ENCODE measurements around the gene CORO7.

CORO7 gene

DNA sequence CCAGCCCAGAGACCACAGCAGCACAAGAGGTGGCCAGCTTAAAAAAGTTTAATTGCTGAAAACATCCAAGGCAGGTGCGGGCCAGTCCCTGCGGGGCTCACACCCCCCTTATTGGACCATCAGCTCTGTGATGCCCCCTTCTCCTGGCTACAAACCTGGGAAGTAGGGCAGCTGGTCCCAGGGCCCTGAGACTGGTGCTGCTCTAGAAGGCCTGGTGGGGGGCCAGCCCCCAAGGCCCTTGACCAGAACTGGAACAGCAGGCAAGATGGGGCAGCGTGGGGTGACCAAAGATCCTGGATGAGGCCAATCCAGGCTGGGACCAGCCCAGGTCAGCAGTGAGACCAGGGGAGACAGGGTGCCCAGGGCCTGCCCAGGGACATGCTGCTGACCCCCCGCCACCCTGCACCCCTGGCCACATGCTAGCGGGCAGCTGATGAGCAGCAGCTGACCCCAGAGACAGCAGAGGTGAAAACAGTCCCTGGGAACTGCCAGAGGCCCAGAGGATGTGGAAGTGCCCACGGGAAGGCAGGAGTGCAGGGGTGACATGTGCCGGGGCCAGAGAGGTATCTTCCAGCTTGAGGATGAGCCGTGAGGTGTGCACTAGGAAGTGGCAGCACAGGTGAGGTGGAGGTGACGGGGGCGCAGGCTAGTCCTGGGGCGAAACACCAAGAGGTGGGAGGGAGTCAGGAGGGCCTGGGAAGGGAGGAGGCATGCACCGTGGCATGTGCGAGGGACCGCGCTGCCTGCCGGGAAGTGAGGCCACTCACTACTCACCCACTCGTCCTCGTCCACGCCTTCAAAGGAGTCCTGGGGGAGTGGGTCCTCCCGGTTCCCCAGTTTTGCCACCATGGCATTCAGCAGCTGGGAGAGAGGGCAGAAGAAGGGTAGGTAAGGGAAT, 61.6 kb downstream of the CORO7 start:
- no peaks in the 10 kb centered on the region for H3K9me3 ChIP-seq (ENCODE audit: low read length)
- no peak overlapping the region for H2AFZ ChIP-seq (ENCODE audit: low read length)
- H3K4me3 ChIP-seq (ENCODE audit: low read depth, low read length, poor library complexity, severe bottlenecking): no peak overlapping the region
- no peak overlapping the region for H3K4me2 ChIP-seq (ENCODE audit: low read length)
- no peaks in the 10 kb centered on the region for H3K27me3 ChIP-seq (ENCODE audit: insufficient read depth, low read length)
- no peak overlapping the region for H3K9ac ChIP-seq (ENCODE audit: low read length)
- peaks cover 12% of the 10 kb centered on the region for H3K4me1 ChIP-seq (ENCODE audit: insufficient read depth, low read length, severe bottlenecking)
- no peaks in the 10 kb centered on the region for H3K9me2 ChIP-seq (ENCODE audit: low read depth, low read length)
- H4K20me1 ChIP-seq (ENCODE audit: insufficient read depth, low read length): no peaks in the 10 kb centered on the region
- TF ChIP-seq, protein P1, sequence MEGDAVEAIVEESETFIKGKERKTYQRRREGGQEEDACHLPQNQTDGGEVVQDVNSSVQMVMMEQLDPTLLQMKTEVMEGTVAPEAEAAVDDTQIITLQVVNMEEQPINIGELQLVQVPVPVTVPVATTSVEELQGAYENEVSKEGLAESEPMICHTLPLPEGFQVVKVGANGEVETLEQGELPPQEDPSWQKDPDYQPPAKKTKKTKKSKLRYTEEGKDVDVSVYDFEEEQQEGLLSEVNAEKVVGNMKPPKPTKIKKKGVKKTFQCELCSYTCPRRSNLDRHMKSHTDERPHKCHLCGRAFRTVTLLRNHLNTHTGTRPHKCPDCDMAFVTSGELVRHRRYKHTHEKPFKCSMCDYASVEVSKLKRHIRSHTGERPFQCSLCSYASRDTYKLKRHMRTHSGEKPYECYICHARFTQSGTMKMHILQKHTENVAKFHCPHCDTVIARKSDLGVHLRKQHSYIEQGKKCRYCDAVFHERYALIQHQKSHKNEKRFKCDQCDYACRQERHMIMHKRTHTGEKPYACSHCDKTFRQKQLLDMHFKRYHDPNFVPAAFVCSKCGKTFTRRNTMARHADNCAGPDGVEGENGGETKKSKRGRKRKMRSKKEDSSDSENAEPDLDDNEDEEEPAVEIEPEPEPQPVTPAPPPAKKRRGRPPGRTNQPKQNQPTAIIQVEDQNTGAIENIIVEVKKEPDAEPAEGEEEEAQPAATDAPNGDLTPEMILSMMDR (IDR thresholded peaks at IDR 0.05; ENCODE audit: low read length): no peak
- TF ChIP-seq EZH2 (IDR thresholded peaks at IDR 0.05; ENCODE audit: borderline replicate concordance, low read length): no peak
- H3K79me2 ChIP-seq (ENCODE audit: insufficient read depth, low read length): peaks cover 10% of the 10 kb centered on the region
- no peak overlapping the region for H3K27ac ChIP-seq (ENCODE audit: low read depth, low read length, poor library complexity, severe bottlenecking)
- peaks cover 15% of the 10 kb centered on the region; the same call in 1 of the 2 replicates for H3K36me3 ChIP-seq (ENCODE audit: insufficient read depth, low read length)
- H3F3A ChIP-seq (ENCODE audit: insufficient read depth, low read length): no peaks in the 10 kb centered on the region

GRCh38 chr16:4353675-4354074, 62.7 kb downstream of the CORO7 start:
- Histone ChIP-seq H3K9me2 (ENCODE audit: low read depth, low read length) (no peaks in the 10 kb centered on the region), H2AFZ (ENCODE audit: low read length) (no peak overlapping the region), H3K9ac (ENCODE audit: low read length) (no peak overlapping the region), H3K27ac (ENCODE audit: low read depth, low read length, poor library complexity, severe bottlenecking) (no peak overlapping the region), H3K79me2 (ENCODE audit: insufficient read depth, low read length) (peaks cover 17% of the 10 kb centered on the region), H3K4me3 (ENCODE audit: low read depth, low read length, poor library complexity, severe bottlenecking) (no peak overlapping the region), H3K4me1 (ENCODE audit: insufficient read depth, low read length, severe bottlenecking) (peaks cover 18% of the 10 kb centered on the region), H4K20me1 (ENCODE audit: insufficient read depth, low read length) (no peaks in the 10 kb centered on the region), H3K4me2 (ENCODE audit: low read length) (no peak overlapping the region), H3K36me3 (ENCODE audit: insufficient read depth, low read length) (peaks cover 17% of the 10 kb centered on the region; the same call in 1 of the 2 replicates), H3F3A (ENCODE audit: insufficient read depth, low read length) (no peaks in the 10 kb centered on the region), H3K9me3 (ENCODE audit: low read length) (no peaks in the 10 kb centered on the region), H3K27me3 (ENCODE audit: insufficient read depth, low read length) (no peaks in the 10 kb centered on the region)
- TF ChIP-seq, protein P1 (IDR thresholded peaks at IDR 0.05; ENCODE audit: low read length): no peak
- no peak for TF ChIP-seq EZH2 (IDR thresholded peaks at IDR 0.05; ENCODE audit: borderline replicate concordance, low read length)

- H3F3A ChIP-seq (ENCODE audit: insufficient read depth, low read length): no peaks in the 10 kb centered on the region
- no peaks in the 10 kb centered on the region for H3K9me3 ChIP-seq (ENCODE audit: low read length)
- TF ChIP-seq, protein P1 (IDR thresholded peaks at IDR 0.05; ENCODE audit: low read length): no peak
- no peak for TF ChIP-seq EZH2 (IDR thresholded peaks at IDR 0.05; ENCODE audit: borderline replicate concordance, low read length)
These were observed 63.6 kb downstream of the CORO7 start for GRCh38 chr16:4352843-4353242.

More at GRCh38 chr16:4352843-4353242, 63.6 kb downstream of the CORO7 start:
- H4K20me1 ChIP-seq (ENCODE audit: insufficient read depth, low read length): no peaks in the 10 kb centered on the region
- no peak overlapping the region for H3K4me3 ChIP-seq (ENCODE audit: low read depth, low read length, poor library complexity, severe bottlenecking)
- H3K27ac ChIP-seq (ENCODE audit: low read depth, low read length, poor library complexity, severe bottlenecking): no peak overlapping the region
- no peaks in the 10 kb centered on the region for H3K9me2 ChIP-seq (ENCODE audit: low read depth, low read length)
- H3K79me2 ChIP-seq (ENCODE audit: insufficient read depth, low read length): peaks cover 17% of the 10 kb centered on the region
- H2AFZ ChIP-seq (ENCODE audit: low read length): no peak overlapping the region
- H3K4me1 ChIP-seq (ENCODE audit: insufficient read depth, low read length, severe bottlenecking): peaks cover 18% of the 10 kb centered on the region
- H3K36me3 ChIP-seq (ENCODE audit: insufficient read depth, low read length): peaks cover 13% of the 10 kb centered on the region; the same call in 1 of the 2 replicates
- no peaks in the 10 kb centered on the region for H3K27me3 ChIP-seq (ENCODE audit: insufficient read depth, low read length)
- H3K4me2 ChIP-seq (ENCODE audit: low read length): no peak overlapping the region
- no peak overlapping the region for H3K9ac ChIP-seq (ENCODE audit: low read length)
